NCI-H2196 (cell line): ENCODE measurements around the gene PKN3.

Experiments
- DNase-seq: peaks from one replicate; lab custom pipeline; 2025; ENCODE audit not compliant: unreplicated experiment; lab: John Stamatoyannopoulos, UW

Gene PKN3

GRCh38 chr9:128715436-128715750, 13.1 kb downstream of the PKN3 start:
- DNase-seq, result no peak

GRCh38 chr9:128716581-128717254, 14.4 kb downstream of the PKN3 start:
- no peak for DNase-seq

- DNase-seq, result no peak
Observed at GRCh38 chr9:128718047-128718446, 15.7 kb downstream of the PKN3 start.

GRCh38 chr9:128718475-128718874, 16.2 kb downstream of the PKN3 start:
- no peak for DNase-seq

GRCh38 chr9:128719919-128720605, 17.8 kb downstream of the PKN3 start:
- DNase-seq, result no peak

- DNase-seq, result no peak
Observed at GRCh38 chr9:128720841-128721486, 18.7 kb downstream of the PKN3 start.

- no peak for DNase-seq
Observed at GRCh38 chr9:128721487-128722010, 19.2 kb downstream of the PKN3 start.

- no peak for DNase-seq
Observed at GRCh38 chr9:128722380-128723351, 20.4 kb downstream of the PKN3 start.

- DNase-seq, result no peak
Observed at GRCh38 chr9:128723352-128723865, 21.1 kb downstream of the PKN3 start.

GRCh38 chr9:128723866-128724743, 21.8 kb downstream of the PKN3 start, which contains the start of gene ZDHHC12:
Gene ZDHHC12, minus strand, starts transcription at chr9:128724127. Its CDS starts 34 bp downstream, at chr9:128724093.
- peak; percentile 99 for DNase-seq

- peak; percentile 87 for DNase-seq
Observed at GRCh38 chr9:128724744-128725211, 22.5 kb downstream of the PKN3 start.

- no peak for DNase-seq
Observed at GRCh38 chr9:128727640-128728248, 25.4 kb downstream of the PKN3 start.

- no peak for DNase-seq
Observed at GRCh38 chr9:128728298-128728697, 26.0 kb downstream of the PKN3 start.

GRCh38 chr9:128729302-128729701, 27.0 kb downstream of the PKN3 start:
- no peak for DNase-seq

- no peak for DNase-seq
Observed at GRCh38 chr9:128729766-128730517, 27.6 kb downstream of the PKN3 start.

GRCh38 chr9:128731093-128731492, 28.8 kb downstream of the PKN3 start:
- no peak for DNase-seq

GRCh38 chr9:128731691-128732090, 29.4 kb downstream of the PKN3 start:
- no peak for DNase-seq

GRCh38 chr9:128732576-128732975, 30.3 kb downstream of the PKN3 start:
- no peak for DNase-seq
